Skin epidermis (tissue), 12 donors: ENCODE data around the gene KCNAB1.
"Not testable (repeated sequence)": the region's sequence is repeated elsewhere in the genome, so short reads cannot be mapped to it uniquely, and the experiment has no call there.

Experiments
- H3K27ac ChIP-seq, 21 experiments: fragments of 200-600 bp; sonication (generic) in 11 of 21; one replicate each; pipeline ENCODE4 v1.5.0; 2020; ENCODE audit warnings: mild to moderate bottlenecking in 3 of 21, inconsistent platforms in 2 of 21, moderate library complexity in 2 of 21
- H3K4me3 ChIP-seq, 7 experiments: fragments of 200-600 bp; sonication (generic) in 2 of 7; one replicate each; pipeline ENCODE4 v1.5.0; 2020; ENCODE audit warnings: inconsistent platforms in 2 of 7, mild to moderate bottlenecking in 2 of 7, moderate library complexity in 1 of 7

KCNAB1 gene

GRCh38 chr3:156539051-156539450 lies 418.7 kb downstream of the KCNAB1 start:
- Histone ChIP-seq H3K27ac (no peak overlapping the region), H3K4me3 (no peak overlapping the region)

GRCh38 chr3:156539802-156540201 lies 419.4 kb downstream of the KCNAB1 start:
- Histone ChIP-seq H3K4me3 (no peak overlapping the region), H3K27ac (no peak overlapping the region)

GRCh38 chr3:156542101-156543042 lies 422.0 kb downstream of the KCNAB1 start:
- Histone ChIP-seq H3K4me3 (no peak overlapping the region), H3K27ac (peak overlapping the region in 8 of 21 experiments; percentile 5 to 63 (median 30))

GRCh38 chr3:156543043-156543555 lies 422.7 kb downstream of the KCNAB1 start:
- peak overlapping the region in 6 of 21 experiments; percentile 5 to 63 (median 32) for H3K27ac ChIP-seq
- no peak overlapping the region for H3K4me3 ChIP-seq

- H3K27ac ChIP-seq, result peak overlapping the region in 1 of 21 experiments; percentile 50
- no peak overlapping the region for H3K4me3 ChIP-seq
These were observed 427.3 kb downstream of the KCNAB1 start for GRCh38 chr3:156547637-156548036.

- H3K27ac ChIP-seq, result peak overlapping the region in 4 of 21 experiments; percentile 1 to 50 (median 26)
- no peak overlapping the region for H3K4me3 ChIP-seq
These were observed 427.8 kb downstream of the KCNAB1 start for GRCh38 chr3:156548041-156548687.

- peak overlapping the region in 2 of 21 experiments; percentile 31 to 50 for H3K27ac ChIP-seq
These were observed 428.5 kb downstream of the KCNAB1 start for GRCh38 chr3:156548902-156549301.

GRCh38 chr3:156551261-156551660 lies 430.9 kb downstream of the KCNAB1 start:
- Histone ChIP-seq H3K4me3 (no peak overlapping the region), H3K27ac (peak overlapping the region in 1 of 21 experiments; percentile 12)

More at GRCh38 chr3:156548902-156549301, 428.5 kb downstream of the KCNAB1 start:
- H3K4me3 ChIP-seq, result no peak overlapping the region

GRCh38 chr3:156551746-156552145 lies 431.4 kb downstream of the KCNAB1 start:
- peak overlapping the region in 1 of 21 experiments; percentile 12 for H3K27ac ChIP-seq
- no peak overlapping the region for H3K4me3 ChIP-seq

GRCh38 chr3:156552973-156553372 lies 432.6 kb downstream of the KCNAB1 start:
- H3K4me3 ChIP-seq, result peak overlapping the region in 1 of 7 experiments; percentile 93
- H3K27ac ChIP-seq, result peak overlapping the region in 1 of 21 experiments; percentile 20

GRCh38 chr3:156553705-156554356 lies 433.5 kb downstream of the KCNAB1 start:
- peak overlapping the region; percentile 76 to 98 (median 81) for H3K4me3 ChIP-seq
- H3K27ac ChIP-seq, result peak overlapping the region in 18 of 21 experiments; percentile 72 to 96 (median 90)

GRCh38 chr3:156554515-156554841 lies 434.1 kb downstream of the KCNAB1 start:
- Histone ChIP-seq H3K27ac (peak overlapping the region; percentile 58 to 96 (median 88)), H3K4me3 (peak overlapping the region; percentile 76 to 98 (median 81))

GRCh38 chr3:156554842-156555687 lies 434.7 kb downstream of the KCNAB1 start, which contains the start of gene SSR3:
TSS of gene SSR3 (minus strand) at chr3:156555117. CDS start at chr3:156555089, 28 bp downstream.
- Histone ChIP-seq H3K27ac (peak within 1 kb of the TSS; percentile 58 to 96 (median 88)), H3K4me3 (peak within 1 kb of the TSS; percentile 76 to 98 (median 81))

GRCh38 chr3:156558389-156558788 lies 438.0 kb downstream of the KCNAB1 start:
- no peak overlapping the region for H3K27ac ChIP-seq

GRCh38 chr3:156559321-156559720 lies 438.9 kb downstream of the KCNAB1 start:
- Histone ChIP-seq H3K27ac (no peak overlapping the region), H3K4me3 (no peak overlapping the region)

More at GRCh38 chr3:156558389-156558788, 438.0 kb downstream of the KCNAB1 start:
- H3K4me3 ChIP-seq, result no peak overlapping the region

- no peak overlapping the region for H3K4me3 ChIP-seq
- H3K27ac ChIP-seq, result no peak overlapping the region
These were observed 441.2 kb downstream of the KCNAB1 start for GRCh38 chr3:156561533-156561932.

- not testable (repeated sequence) for H3K27ac ChIP-seq, H3K4me3 ChIP-seq
These were observed 442.1 kb downstream of the KCNAB1 start for GRCh38 chr3:156562486-156562885.

GRCh38 chr3:156563900-156564682 lies 443.7 kb downstream of the KCNAB1 start:
- H3K27ac ChIP-seq, result no peak overlapping the region
- H3K4me3 ChIP-seq, result no peak overlapping the region
